Activated CD4-positive, CD25-positive, alpha-beta regulatory T cell treated with anti-CD3 and anti-CD28 coated beads, Interleukin-2, amount 50 U/mL, for 16 hours (primary cell): ENCODE results near the gene SOX11.

Experiments
- DNase-seq: peaks from one replicate; pipeline ENCODE4 v3.0.0-alpha.2; 2020; ENCODE audit warnings: low read depth, low spot score

The SOX11 gene

GRCh38 chr2:5691221-5691984 lies 781 bp upstream of the SOX11 start:
- DNase-seq = no peak

- DNase-seq = no peak
These were observed 540 bp downstream of the SOX11 start for GRCh38 chr2:5692561-5693286.

- no peak for DNase-seq
These were observed 1.4 kb downstream of the SOX11 start for GRCh38 chr2:5693287-5694201.

GRCh38 chr2:5694306-5694705 lies 2.1 kb downstream of the SOX11 start:
- DNase-seq = no peak

GRCh38 chr2:5695654-5696403 lies 3.6 kb downstream of the SOX11 start:
- no peak for DNase-seq

GRCh38 chr2:5696404-5696944 lies 4.3 kb downstream of the SOX11 start:
- no peak for DNase-seq

- DNase-seq = no peak
These were observed 4.8 kb downstream of the SOX11 start for GRCh38 chr2:5696945-5697521.

- DNase-seq = no peak
These were observed 5.4 kb downstream of the SOX11 start for GRCh38 chr2:5697562-5697961.

- DNase-seq = no peak
These were observed 6.0 kb downstream of the SOX11 start for GRCh38 chr2:5698134-5698533.

GRCh38 chr2:5699963-5700362 lies 7.8 kb downstream of the SOX11 start:
- no peak for DNase-seq

GRCh38 chr2:5700551-5700950 lies 8.4 kb downstream of the SOX11 start:
- DNase-seq = no peak

GRCh38 chr2:5701266-5701665 lies 9.1 kb downstream of the SOX11 start:
- no peak for DNase-seq

GRCh38 chr2:5703166-5703565 lies 11.0 kb downstream of the SOX11 start:
- DNase-seq = no peak

GRCh38 chr2:5705490-5705889 lies 13.3 kb downstream of the SOX11 start:
- no peak for DNase-seq

GRCh38 chr2:5706717-5707455 lies 14.7 kb downstream of the SOX11 start:
- no peak for DNase-seq

- no peak for DNase-seq
These were observed 18.4 kb downstream of the SOX11 start for GRCh38 chr2:5710615-5711014.

GRCh38 chr2:5713101-5713500 lies 20.9 kb downstream of the SOX11 start:
- DNase-seq = no peak

GRCh38 chr2:5719629-5720334 lies 27.6 kb downstream of the SOX11 start:
- DNase-seq = no peak

- no peak for DNase-seq
These were observed 28.2 kb downstream of the SOX11 start for GRCh38 chr2:5720426-5720825.
